Activated CD4-positive, alpha-beta T cell treated with anti-CD3 and anti-CD28 coated beads, Interleukin-2, amount 50 U/mL, for 4 hours (primary cell): Measurements from ENCODE around the gene RBX1.
"Not testable (repeated sequence)": the region's sequence is repeated elsewhere in the genome, so short reads cannot be mapped to it uniquely, and the experiment has no call there.

Experiments
- DNase-seq, 2 experiments: peaks; one replicate each; pipeline ENCODE4 v3.0.0-alpha.2; 2020

RBX1 gene

GRCh38 chr22:40973144-40973543 is 22.0 kb downstream of the RBX1 start:
- no peak for DNase-seq

- DNase-seq, result no peak
Measured at GRCh38 chr22:40975366-40975765, 24.2 kb downstream of the RBX1 start.

- DNase-seq, result no peak
Measured at GRCh38 chr22:40976866-40977700, 25.9 kb downstream of the RBX1 start.

GRCh38 chr22:40979198-40979597 is 28.0 kb downstream of the RBX1 start:
- no peak for DNase-seq

- no peak for DNase-seq
Measured at GRCh38 chr22:40979871-40980270, 28.7 kb downstream of the RBX1 start.

GRCh38 chr22:40982482-40983385 is 31.6 kb downstream of the RBX1 start:
- no peak for DNase-seq

- no peak for DNase-seq
Measured at GRCh38 chr22:40991298-40991697, 40.1 kb downstream of the RBX1 start.

- DNase-seq, result no peak
Measured at GRCh38 chr22:40995821-40996220, 44.6 kb downstream of the RBX1 start.

GRCh38 chr22:40997520-40997919 is 46.3 kb downstream of the RBX1 start:
- no peak for DNase-seq

GRCh38 chr22:41000040-41000565 is 48.9 kb downstream of the RBX1 start:
- DNase-seq, result no peak

GRCh38 chr22:41000941-41001721 is 50.0 kb downstream of the RBX1 start:
- DNase-seq, result no peak

- no peak for DNase-seq
Measured at GRCh38 chr22:41001722-41002122, 50.5 kb downstream of the RBX1 start.

GRCh38 chr22:41002386-41002785 is 51.2 kb downstream of the RBX1 start:
- DNase-seq, result not testable (repeated sequence)

- no peak for DNase-seq
Measured at GRCh38 chr22:41003066-41003465, 51.9 kb downstream of the RBX1 start.

GRCh38 chr22:41003976-41004375 is 52.8 kb downstream of the RBX1 start:
- DNase-seq, result no peak

- no peak for DNase-seq
Measured at GRCh38 chr22:41009222-41009948, 58.2 kb downstream of the RBX1 start.

GRCh38 chr22:41015003-41015402 is 63.8 kb downstream of the RBX1 start:
- no peak for DNase-seq

GRCh38 chr22:41021061-41021612 is 70.0 kb downstream of the RBX1 start:
- no peak for DNase-seq

- peak; percentile 19 to 29 for DNase-seq
Measured at GRCh38 chr22:41021613-41022454, 70.7 kb downstream of the RBX1 start.

- DNase-seq, result peak; percentile 66
Measured at GRCh38 chr22:41022470-41023298, 71.5 kb downstream of the RBX1 start.
